GM21447 (cell line): Measurements from ENCODE around the gene IGFBPL1.
A peak's percentile ranks its signal among the peaks of the same experiment; 100 is the strongest.

ENCODE experiments used
- ATAC-seq: cut with Tn5 transposase; IDR thresholded peaks from one replicate; pipeline ENCODE4 v1.9.1; 2021; ENCODE audit not compliant: unreplicated experiment

Gene IGFBPL1, protein sequence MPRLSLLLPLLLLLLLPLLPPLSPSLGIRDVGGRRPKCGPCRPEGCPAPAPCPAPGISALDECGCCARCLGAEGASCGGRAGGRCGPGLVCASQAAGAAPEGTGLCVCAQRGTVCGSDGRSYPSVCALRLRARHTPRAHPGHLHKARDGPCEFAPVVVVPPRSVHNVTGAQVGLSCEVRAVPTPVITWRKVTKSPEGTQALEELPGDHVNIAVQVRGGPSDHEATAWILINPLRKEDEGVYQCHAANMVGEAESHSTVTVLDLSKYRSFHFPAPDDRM

GRCh38 chr9:38423973-38424843 lies at the start of gene IGFBPL1:
IGFBPL1 (minus strand) TSS chr9:38424454; CDS start chr9:38424424, 30 bp downstream.
- ATAC-seq = no peak

DNA sequence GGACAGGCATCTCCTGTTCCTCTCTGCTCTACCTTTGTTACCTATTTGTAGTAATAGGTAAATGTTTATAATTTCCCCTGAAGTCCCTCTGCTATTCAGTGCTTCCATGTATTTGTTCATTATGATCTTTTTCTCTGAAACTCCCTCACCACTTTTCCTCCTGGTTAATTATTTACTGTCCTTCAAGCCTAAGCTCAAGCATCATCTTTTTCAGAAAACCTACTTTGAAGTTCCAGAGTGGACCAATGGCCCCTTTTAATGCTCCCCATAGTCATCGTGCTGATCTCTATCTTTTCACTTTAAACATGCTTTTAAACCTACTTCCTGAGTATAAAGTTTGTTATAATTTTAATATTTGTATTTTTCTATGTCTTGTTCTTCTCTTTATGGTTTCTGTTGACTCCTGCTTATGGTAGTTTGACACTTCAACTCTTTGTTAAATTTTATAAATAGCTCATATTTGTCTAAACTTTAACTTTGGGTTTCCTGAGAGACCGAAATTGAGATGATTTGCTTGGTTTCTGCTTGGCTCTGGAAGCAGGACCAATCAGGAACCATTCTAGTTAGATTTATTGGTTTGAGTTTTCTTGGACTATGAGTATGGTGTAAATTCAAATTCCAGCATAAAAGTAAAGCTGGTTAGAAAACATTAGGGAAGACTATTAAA lies 48.5 kb upstream of the IGFBPL1 start:
- peak; percentile 71 for ATAC-seq

DNA sequence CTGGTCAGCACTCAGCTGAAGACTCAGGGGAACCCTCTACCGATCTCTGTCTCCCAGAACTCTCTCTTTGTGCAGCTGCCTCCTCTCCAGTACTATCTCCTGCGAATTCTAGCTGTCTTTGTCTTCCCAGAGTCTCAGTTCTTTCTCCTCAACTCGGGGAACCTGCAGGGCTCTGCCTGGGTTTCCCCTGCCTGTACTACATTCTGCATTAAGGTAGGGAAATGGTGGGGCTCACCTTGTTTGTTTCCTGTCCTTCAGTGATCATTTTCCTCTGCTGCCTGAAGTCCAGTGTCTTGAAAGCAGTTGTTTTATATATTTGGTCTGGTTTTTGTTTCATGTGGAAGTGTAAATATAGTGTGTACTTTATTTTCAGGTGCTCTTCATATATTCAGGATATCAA lies 43.1 kb upstream of the IGFBPL1 start:
- ATAC-seq = no peak

DNA sequence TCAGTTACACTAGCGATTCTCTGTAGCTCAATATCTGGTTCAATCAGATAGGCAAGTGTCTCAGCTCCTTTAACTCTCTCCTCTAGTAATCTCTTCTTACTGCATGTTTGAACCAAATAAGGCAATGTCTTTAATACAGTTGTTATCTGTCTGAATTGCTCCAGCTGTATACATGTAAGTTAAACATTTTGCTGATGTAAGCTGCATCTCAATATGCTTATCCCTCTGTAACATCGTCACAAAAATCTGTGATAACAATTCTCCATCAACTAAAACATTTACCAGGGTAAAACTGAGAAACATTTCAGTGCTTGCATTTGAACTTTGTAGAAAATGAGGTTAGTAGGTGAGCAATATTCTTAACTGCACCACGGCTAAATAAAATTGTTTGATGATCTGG lies 29.6 kb upstream of the IGFBPL1 start:
- ATAC-seq = no peak

DNA sequence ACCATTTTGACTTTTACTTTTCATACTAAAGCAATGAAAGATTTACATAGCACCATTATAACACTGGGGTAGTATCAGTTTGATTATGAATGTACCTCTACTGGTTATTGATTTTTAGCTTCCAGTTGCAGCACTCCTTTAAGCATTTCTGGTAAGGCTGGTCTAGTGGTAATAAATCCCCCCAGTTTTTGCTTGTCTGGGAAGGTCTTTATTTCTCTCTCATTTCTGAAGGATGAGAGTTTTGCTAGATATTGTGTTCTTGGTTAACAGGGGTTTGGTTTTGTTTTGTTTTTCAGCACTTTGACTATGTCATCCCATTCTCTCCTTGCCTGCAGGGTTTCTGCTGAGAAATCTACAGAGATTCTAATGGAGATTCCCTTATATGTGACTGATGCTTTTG lies 26.9 kb upstream of the IGFBPL1 start:
- ATAC-seq = no peak

DNA sequence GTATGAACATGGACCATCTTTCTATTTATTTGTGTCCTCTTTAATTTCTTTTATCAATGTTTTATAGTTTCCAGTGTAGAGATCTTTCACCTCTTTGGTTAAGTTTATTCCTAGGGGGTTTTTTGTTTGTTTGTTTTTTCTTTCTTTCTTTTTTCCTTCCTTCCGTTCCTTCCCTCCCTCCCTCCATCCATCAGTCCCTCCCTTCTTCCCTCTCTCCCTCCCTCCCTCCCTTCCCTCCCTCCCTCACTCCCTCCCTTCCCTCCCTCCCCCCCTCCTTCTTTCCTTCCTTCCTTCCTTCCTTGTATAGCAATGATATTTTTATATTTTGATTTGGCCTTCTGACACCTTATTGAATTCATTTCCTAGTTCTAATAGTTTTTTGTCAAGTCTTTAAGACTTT lies 23.4 kb upstream of the IGFBPL1 start:
- no peak for ATAC-seq

- peak; percentile 93 for ATAC-seq
Measured at GRCh38 chr9:38445154-38446043, 21.1 kb upstream of the IGFBPL1 start.

DNA sequence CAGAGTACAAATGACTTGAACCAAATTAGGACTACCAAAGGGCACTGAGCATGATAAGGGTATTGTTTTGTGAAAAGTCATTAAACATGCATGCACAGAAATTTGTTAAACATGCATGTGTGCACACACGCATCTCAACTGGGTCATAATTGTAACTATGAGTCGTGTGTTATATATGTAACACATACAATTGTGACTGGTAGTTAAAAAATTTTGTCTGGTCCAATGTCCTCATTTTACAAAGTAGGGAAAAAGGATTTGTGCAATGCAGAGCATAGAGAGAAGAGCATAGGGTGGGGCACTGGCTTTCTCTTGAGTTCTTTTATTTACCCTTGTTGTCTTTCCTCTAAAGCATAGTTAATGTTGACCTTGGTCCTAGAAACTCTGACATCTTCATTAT lies 19.3 kb upstream of the IGFBPL1 start:
- no peak for ATAC-seq

GRCh38 chr9:38443181-38443580 lies 18.9 kb upstream of the IGFBPL1 start:
- no peak for ATAC-seq

GRCh38 chr9:38442473-38443096 lies 18.3 kb upstream of the IGFBPL1 start:
- no peak for ATAC-seq

- no peak for ATAC-seq
Measured at GRCh38 chr9:38441347-38442085, 17.3 kb upstream of the IGFBPL1 start.

GRCh38 chr9:38440516-38440915 lies 16.3 kb upstream of the IGFBPL1 start:
- no peak for ATAC-seq

GRCh38 chr9:38439916-38440301 lies 15.7 kb upstream of the IGFBPL1 start:
- no peak for ATAC-seq

- ATAC-seq = no peak
Measured at GRCh38 chr9:38439291-38439915, 15.1 kb upstream of the IGFBPL1 start.

DNA sequence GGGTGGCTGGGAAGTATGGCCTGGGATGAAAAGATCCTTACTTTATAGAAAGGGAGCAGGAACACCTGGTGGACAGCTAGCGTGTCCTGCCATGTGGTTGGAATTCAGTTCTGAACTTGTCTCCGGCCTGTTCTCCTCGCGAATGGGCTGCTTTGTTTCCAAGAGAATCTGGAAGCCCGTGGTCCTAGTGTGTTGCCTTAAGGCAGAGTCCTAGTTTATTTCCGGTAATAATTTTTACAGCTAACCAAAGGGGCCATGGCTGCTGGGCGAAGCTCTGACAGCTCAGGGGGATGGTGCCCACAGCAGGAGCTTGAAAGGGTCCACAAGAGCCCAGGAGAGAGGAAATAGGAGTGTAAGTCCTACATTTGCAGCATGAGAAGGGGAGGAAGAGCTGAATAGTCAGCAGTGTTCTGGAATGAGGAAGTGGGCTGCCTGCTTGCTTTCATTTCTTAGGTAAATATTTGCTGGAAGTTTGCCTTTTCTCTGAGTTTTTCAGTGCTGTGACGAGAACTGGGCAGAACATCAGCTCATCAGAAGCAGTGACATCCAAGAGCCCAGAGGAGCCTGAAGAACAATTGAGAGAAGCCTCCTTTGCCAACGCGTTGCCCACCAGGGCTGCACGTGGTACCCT lies 13.1 kb upstream of the IGFBPL1 start:
- no peak for ATAC-seq

- ATAC-seq = no peak
Measured at GRCh38 chr9:38436708-38437107, 12.5 kb upstream of the IGFBPL1 start.

- ATAC-seq = no peak
Measured at GRCh38 chr9:38435521-38435920, 11.3 kb upstream of the IGFBPL1 start.

- ATAC-seq = no peak
Measured at GRCh38 chr9:38434853-38435252, 10.6 kb upstream of the IGFBPL1 start.

- ATAC-seq = no peak
Measured at GRCh38 chr9:38434365-38434764, 10.1 kb upstream of the IGFBPL1 start.
